ENCODE measurements around the gene STN1. TPM values are rescaled to one million over a fixed set of nuclear protein-coding genes. Genes with fewer than 3 reads are reported as not detected.

STN1 gene
- polyA plus RNA-seq, 1 of the 3 experiments (the other 2 are of a cell fraction): 22.1 TPM

DNA sequence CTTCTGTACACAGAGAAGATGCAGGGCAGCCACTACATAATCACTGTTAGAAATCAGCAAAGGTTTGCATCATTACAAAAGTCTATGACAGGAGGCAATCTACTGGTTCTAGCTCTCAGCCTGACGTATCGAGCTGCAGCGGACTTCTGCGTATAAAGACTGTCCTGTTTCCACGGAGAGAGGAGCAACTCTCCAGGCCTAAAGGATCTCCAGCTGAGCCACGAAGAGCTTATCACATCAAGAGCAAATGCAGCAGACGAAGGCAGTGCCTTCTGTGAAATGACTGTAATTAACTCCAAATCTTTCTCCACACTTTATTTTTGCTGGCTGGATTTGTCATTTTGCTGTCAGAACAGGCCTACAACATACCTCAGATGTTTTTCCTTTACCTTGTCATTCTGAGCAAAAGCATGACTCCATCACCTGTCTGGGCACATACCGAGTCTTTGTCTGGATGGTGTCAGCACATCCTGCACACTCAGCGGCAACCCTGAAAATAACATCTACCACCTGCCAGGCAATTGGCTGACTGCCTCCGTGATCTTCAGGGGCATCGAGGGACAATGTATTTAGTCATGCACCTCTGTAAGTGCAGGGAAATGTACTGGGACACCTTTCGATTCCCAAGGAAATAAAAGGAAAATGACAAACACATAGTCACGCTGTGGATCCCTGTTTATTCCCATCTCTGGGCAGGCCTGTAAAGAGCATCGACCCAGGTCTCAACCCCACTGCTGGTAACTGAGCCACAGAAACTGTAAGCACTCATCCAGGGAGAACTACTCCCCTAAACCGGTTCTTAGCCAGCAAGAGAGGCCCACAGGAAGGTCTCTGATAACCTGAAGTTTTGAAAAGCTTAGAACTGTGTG lies 36.3 kb downstream of the STN1 start:
- ChIA-PET POLR2A (interaction anchor here (1.3 kb wide), 1 partner anchor 169 kb away, joined by 4 read pairs; no protein-coding TSS in a partner anchor), CTCF (interaction anchor here (0.7 to 5.0 kb wide), 10 partner anchors 9 to 296 kb away, joined by 3 to 134 read pairs (median 3); partner anchors contain the start of gene SFR1)
- Histone ChIP-seq H3F3A (replicated peaks; ENCODE audit: insufficient read depth) (no peaks in the 10 kb centered on the region), H3K79me2 (ENCODE audit: insufficient read depth) (no peaks in the 10 kb centered on the region), H3K4me3 (ENCODE audit: low read depth in 2 of 2, low read length in 1 of 2) (no peak overlapping the region), H3K9ac (no peak overlapping the region), H3K9me2 (no peaks in the 10 kb centered on the region), H3K4me1 (ENCODE audit: control insufficient read depth in 1 of 2, insufficient read depth in 2 of 2, low read depth in 1 of 2, low read length in 1 of 2) (peaks cover 0 to 18% of the 10 kb centered on the region in 2 experiments; a peak in 1 of 4 replicates), H3K27me3 (ENCODE audit: insufficient read depth) (no peaks in the 10 kb centered on the region), H2AFZ (ENCODE audit: low read depth) (no peak overlapping the region), H3K36me3 (replicated peaks in 1 of 2; ENCODE audit: control insufficient read depth in 1 of 2, insufficient read depth in 2 of 2, low read length in 1 of 2) (peaks cover 26 to 60% of the 10 kb centered on the region in 2 experiments), H3K4me2 (no peak overlapping the region), H3K9me3 (no peaks in the 10 kb centered on the region), H3K27ac (ENCODE audit: low read depth in 2 of 2, low read length in 1 of 2) (peak overlapping the region in 1 of 2 experiments; percentile 43; a peak in 2 of 4 replicates), H4K20me1 (ENCODE audit: insufficient read depth) (no peaks in the 10 kb centered on the region)
- TF ChIP-seq RFX5 (IDR thresholded peaks at IDR 0.05; ENCODE audit: low read length) (no peak), EZH2phosphoT487 (IDR thresholded peaks at IDR 0.05; ENCODE audit: borderline replicate concordance, low read depth) (no peak), RAD21 (IDR thresholded peaks at IDR 0.05; ENCODE audit: low read length) (no peak), EP300 (IDR thresholded peaks at IDR 0.05; ENCODE audit: borderline replicate concordance in 1 of 2, low read depth in 1 of 2, low read length in 1 of 2) (no peak)
- WGBS (ENCODE audit: low lambda C conversion rate): 87% methylated on average over 13 of the region's 15 CpGs
- DNase-seq: no peak

DNA sequence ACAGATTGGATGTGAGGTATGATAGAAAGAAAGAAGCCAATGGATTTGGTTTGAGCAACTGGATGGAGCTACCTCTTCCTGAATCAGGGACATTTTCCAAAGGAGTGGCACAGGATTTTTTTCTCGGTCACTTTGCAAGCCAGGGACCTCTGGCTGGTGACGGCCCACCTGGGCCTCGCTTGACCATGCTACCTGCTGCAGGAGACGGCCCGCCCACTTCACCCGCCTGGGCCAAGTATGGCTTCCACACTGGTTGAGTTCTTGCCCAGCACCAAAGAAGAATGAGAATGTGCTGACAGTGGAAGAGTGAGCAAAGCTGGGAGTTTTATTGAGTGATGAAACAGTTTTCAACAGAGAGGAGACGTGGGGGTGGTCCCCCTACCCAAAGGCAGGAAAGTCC lies 38.2 kb downstream of the STN1 start:
- no peak for DNase-seq
- H3K9me3 ChIP-seq: no peaks in the 10 kb centered on the region
- H3K27me3 ChIP-seq (ENCODE audit: insufficient read depth): no peaks in the 10 kb centered on the region
- ChIA-PET CTCF (interaction anchor here (1.5 to 2.2 kb wide), 2 partner anchors 25 to 167 kb away, joined by 4 to 16 read pairs; no protein-coding TSS in a partner anchor), POLR2A (no interaction called here)
- no peaks in the 10 kb centered on the region for H3K9me2 ChIP-seq
- H3K4me3 ChIP-seq (ENCODE audit: low read depth in 2 of 2, low read length in 1 of 2): no peak overlapping the region
- H3F3A ChIP-seq (replicated peaks; ENCODE audit: insufficient read depth): no peaks in the 10 kb centered on the region
- peaks cover 0 to 23% of the 10 kb centered on the region in 2 experiments; a peak in 1 of 4 replicates for H3K4me1 ChIP-seq (ENCODE audit: control insufficient read depth in 1 of 2, insufficient read depth in 2 of 2, low read depth in 1 of 2, low read length in 1 of 2)
- no peak overlapping the region for H2AFZ ChIP-seq (ENCODE audit: low read depth)
- no peak for TF ChIP-seq POLR2AphosphoS5 (IDR thresholded peaks at IDR 0.05; ENCODE audit: low read depth, low read length)
- TF ChIP-seq GABPA (IDR thresholded peaks at IDR 0.05; ENCODE audit: low read depth): no peak
- TF ChIP-seq NFIC (IDR thresholded peaks at IDR 0.05; ENCODE audit: borderline replicate concordance): no peak
- TF ChIP-seq, protein P1, sequence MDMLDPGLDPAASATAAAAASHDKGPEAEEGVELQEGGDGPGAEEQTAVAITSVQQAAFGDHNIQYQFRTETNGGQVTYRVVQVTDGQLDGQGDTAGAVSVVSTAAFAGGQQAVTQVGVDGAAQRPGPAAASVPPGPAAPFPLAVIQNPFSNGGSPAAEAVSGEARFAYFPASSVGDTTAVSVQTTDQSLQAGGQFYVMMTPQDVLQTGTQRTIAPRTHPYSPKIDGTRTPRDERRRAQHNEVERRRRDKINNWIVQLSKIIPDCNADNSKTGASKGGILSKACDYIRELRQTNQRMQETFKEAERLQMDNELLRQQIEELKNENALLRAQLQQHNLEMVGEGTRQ (IDR thresholded peaks at IDR 0.05; ENCODE audit: borderline replicate concordance, low read depth, low read length): no peak
- TF ChIP-seq TEAD4 (IDR thresholded peaks at IDR 0.05; ENCODE audit: borderline replicate concordance, insufficient read depth): no peak
- H3K27ac ChIP-seq (ENCODE audit: low read depth in 2 of 2, low read length in 1 of 2): no peak overlapping the region; a peak in 1 of 4 replicates
- peaks cover 26 to 50% of the 10 kb centered on the region in 2 experiments for H3K36me3 ChIP-seq (replicated peaks in 1 of 2; ENCODE audit: control insufficient read depth in 1 of 2, insufficient read depth in 2 of 2, low read length in 1 of 2)
- H3K4me2 ChIP-seq: no peak overlapping the region
- H4K20me1 ChIP-seq (ENCODE audit: insufficient read depth): no peaks in the 10 kb centered on the region
- no peak overlapping the region for H3K9ac ChIP-seq
- 94% methylated on average over 7 of the region's 7 CpGs for WGBS (ENCODE audit: low lambda C conversion rate)
- no peaks in the 10 kb centered on the region for H3K79me2 ChIP-seq (ENCODE audit: insufficient read depth)
